H1 (cell line): ENCODE measurements around the gene PLXDC2.

Experiments
- CEBPB ChIP-seq: IDR thresholded peaks from 2 replicates; pipeline ENCODE4 v1.6.1; 2012; ENCODE audit warnings: low read depth, low read length
- CHD1 ChIP-seq: IDR thresholded peaks from 2 replicates; pipeline ENCODE4 v1.6.1; 2012; ENCODE audit warnings: low read depth, low read length, improper control_type of control experiment
- CREB1 ChIP-seq: IDR thresholded peaks from 2 replicates; pipeline ENCODE4 v1.6.1; 2012; ENCODE audit warnings: inconsistent platforms
- EZH2 ChIP-seq: fragments of 200-600 bp; sonication (generic); IDR thresholded peaks from 2 replicates; pipeline ENCODE4 v1.7.1; 2012; ENCODE audit warnings: low read depth, mild to moderate bottlenecking, moderate library complexity, low read length, inconsistent platforms; ENCODE audit not compliant: severe bottlenecking
- JUN ChIP-seq: IDR thresholded peaks from 2 replicates; pipeline ENCODE4 v1.6.1; 2011; ENCODE audit warnings: low read depth, mild to moderate bottlenecking, improper control_type of control experiment, low read length
- KDM1A ChIP-seq: fragments of 200-600, 300-600 bp; sonication (generic); IDR thresholded peaks from 2 replicates; pipeline ENCODE4 v1.7.1; 2016; ENCODE audit warnings: mild to moderate bottlenecking, low read length, borderline replicate concordance
- KDM4A ChIP-seq: IDR thresholded peaks from one replicate; pipeline ENCODE4 v1.7.1; 2012; ENCODE audit warnings: low read depth, mild to moderate bottlenecking, moderate library complexity, low read length, inconsistent platforms; ENCODE audit not compliant: severe bottlenecking
- POLR2A ChIP-seq, 2 experiments: IDR thresholded peaks; 1 replicate in 1 of 2; 2 replicates in 1 of 2; pipeline ENCODE4 v1.6.1; 2011; ENCODE audit warnings: low read depth in 2 of 2, low read length in 2 of 2, mild to moderate bottlenecking in 2 of 2; ENCODE audit errors: control extremely low read depth in 1 of 2
- SIN3A ChIP-seq, 2 experiments: IDR thresholded peaks in 1 of 2; conservative IDR thresholded peaks in 1 of 2; 2 replicates each; pipeline ENCODE4 v1.6.1; 2011 to 2012; ENCODE audit warnings: low read length in 2 of 2, improper control_type of control experiment in 1 of 2, low read depth in 1 of 2, mild to moderate bottlenecking in 1 of 2
- USF2 ChIP-seq: IDR thresholded peaks from 2 replicates; pipeline ENCODE4 v1.6.1; 2011; ENCODE audit warnings: low read length, improper control_type of control experiment
- ZNF274 ChIP-seq: IDR thresholded peaks from 2 replicates; pipeline ENCODE4 v1.7.0; 2012; ENCODE audit warnings: low read length, borderline replicate concordance; ENCODE audit errors: extremely low read depth
- TF ChIP-seq, protein P1 (sequence below), 3 experiments: IDR thresholded peaks; 1 replicate in 2 of 3; 2 replicates in 1 of 3; pipeline versions ENCODE4 v1.5.1 to v1.6.1; 2011; ENCODE audit warnings: low read length in 3 of 3, mild to moderate bottlenecking in 3 of 3, inconsistent platforms in 2 of 3, low read depth in 1 of 3, moderate library complexity in 1 of 3; ENCODE audit not compliant: insufficient read depth in 1 of 3; ENCODE audit errors: control extremely low read depth in 1 of 3

DNA sequence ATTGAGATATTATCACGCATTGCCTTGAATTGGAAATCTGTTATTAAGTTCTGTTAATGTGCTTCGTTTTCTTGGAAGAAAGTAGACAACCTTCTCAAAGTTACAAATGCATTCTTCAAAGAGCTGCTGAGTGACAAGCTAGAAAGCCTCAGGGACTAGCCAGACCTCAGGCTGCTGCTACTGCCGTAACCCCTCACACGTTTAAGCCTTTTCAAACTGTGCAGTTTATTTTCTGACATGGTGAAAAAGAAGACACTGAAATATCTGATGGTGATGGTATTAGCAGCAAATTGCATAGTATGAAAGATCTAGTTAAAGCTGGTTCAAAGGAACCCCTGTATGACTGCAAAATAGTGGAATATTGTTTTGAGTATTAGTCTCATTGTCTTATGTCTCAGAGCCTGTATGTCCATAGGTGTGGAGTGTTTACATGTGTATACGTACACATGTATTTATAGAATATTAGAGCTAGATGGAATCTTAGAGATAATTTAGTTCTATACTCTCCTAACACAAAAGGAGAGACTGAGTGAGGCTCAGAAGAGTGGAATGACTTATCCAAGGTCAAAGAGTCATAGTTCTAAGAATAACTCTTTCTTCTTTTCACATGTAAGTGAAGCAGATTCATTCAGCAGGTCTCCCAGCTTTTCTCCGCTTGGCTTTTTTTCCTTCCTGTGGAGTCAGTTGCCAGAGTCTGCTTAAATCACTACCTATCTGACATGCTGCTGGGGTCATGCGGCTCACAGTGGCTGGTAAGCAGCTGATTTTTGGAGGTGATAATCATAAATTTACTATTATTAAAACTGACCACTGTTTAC lies 431.9 kb downstream of the PLXDC2 start:
- TF ChIP-seq CREB1: no peak
- TF ChIP-seq, protein P1, sequence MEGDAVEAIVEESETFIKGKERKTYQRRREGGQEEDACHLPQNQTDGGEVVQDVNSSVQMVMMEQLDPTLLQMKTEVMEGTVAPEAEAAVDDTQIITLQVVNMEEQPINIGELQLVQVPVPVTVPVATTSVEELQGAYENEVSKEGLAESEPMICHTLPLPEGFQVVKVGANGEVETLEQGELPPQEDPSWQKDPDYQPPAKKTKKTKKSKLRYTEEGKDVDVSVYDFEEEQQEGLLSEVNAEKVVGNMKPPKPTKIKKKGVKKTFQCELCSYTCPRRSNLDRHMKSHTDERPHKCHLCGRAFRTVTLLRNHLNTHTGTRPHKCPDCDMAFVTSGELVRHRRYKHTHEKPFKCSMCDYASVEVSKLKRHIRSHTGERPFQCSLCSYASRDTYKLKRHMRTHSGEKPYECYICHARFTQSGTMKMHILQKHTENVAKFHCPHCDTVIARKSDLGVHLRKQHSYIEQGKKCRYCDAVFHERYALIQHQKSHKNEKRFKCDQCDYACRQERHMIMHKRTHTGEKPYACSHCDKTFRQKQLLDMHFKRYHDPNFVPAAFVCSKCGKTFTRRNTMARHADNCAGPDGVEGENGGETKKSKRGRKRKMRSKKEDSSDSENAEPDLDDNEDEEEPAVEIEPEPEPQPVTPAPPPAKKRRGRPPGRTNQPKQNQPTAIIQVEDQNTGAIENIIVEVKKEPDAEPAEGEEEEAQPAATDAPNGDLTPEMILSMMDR (IDR thresholded peaks at IDR 0.05; ENCODE audit: control extremely low read depth in 1 of 3, insufficient read depth in 1 of 3, low read depth in 1 of 3, low read length in 3 of 3): no peak
- no peak for TF ChIP-seq POLR2A (IDR thresholded peaks at IDR 0.05; ENCODE audit: control extremely low read depth in 1 of 2, low read depth in 2 of 2, low read length in 2 of 2)
- no peak for TF ChIP-seq ZNF274
- no peak for TF ChIP-seq USF2
- TF ChIP-seq CEBPB: no peak
- no peak for TF ChIP-seq EZH2
- TF ChIP-seq KDM4A: no peak
- no peak for TF ChIP-seq JUN
- TF ChIP-seq SIN3A (conservative IDR thresholded peaks at IDR 0.05 in 1 of 2, IDR thresholded peaks at IDR 0.05 in 1 of 2; ENCODE audit: low read depth in 1 of 2, low read length in 2 of 2): no peak
- no peak for TF ChIP-seq CHD1
- TF ChIP-seq KDM1A: no peak
